Tongue (tissue), 2 donors: ENCODE results near the gene IGF1R. TPM values are rescaled to one million over a fixed set of nuclear protein-coding genes. Genes with fewer than 3 reads are reported as not detected.

Source experiments
- DNase-seq: peaks from one replicate; pipeline ENCODE4 v3.0.0-alpha.2; 2015
- total RNA-seq: library from RNA; depleted of rRNA; stranded (reverse); fragments of >200 nt; gene quantifications from one replicate; pipeline ENCODE4 v1.2.3, GENCODE V29; 2014

The IGF1R gene
- total RNA-seq, 1 donor from 2014 or later: 67.6 TPM

GRCh38 chr15:98796685-98797357 lies 148.5 kb downstream of the IGF1R start:
- DNase-seq: no peak

- no peak for DNase-seq
Measured at GRCh38 chr15:98798375-98798893, 150.1 kb downstream of the IGF1R start.

DNA sequence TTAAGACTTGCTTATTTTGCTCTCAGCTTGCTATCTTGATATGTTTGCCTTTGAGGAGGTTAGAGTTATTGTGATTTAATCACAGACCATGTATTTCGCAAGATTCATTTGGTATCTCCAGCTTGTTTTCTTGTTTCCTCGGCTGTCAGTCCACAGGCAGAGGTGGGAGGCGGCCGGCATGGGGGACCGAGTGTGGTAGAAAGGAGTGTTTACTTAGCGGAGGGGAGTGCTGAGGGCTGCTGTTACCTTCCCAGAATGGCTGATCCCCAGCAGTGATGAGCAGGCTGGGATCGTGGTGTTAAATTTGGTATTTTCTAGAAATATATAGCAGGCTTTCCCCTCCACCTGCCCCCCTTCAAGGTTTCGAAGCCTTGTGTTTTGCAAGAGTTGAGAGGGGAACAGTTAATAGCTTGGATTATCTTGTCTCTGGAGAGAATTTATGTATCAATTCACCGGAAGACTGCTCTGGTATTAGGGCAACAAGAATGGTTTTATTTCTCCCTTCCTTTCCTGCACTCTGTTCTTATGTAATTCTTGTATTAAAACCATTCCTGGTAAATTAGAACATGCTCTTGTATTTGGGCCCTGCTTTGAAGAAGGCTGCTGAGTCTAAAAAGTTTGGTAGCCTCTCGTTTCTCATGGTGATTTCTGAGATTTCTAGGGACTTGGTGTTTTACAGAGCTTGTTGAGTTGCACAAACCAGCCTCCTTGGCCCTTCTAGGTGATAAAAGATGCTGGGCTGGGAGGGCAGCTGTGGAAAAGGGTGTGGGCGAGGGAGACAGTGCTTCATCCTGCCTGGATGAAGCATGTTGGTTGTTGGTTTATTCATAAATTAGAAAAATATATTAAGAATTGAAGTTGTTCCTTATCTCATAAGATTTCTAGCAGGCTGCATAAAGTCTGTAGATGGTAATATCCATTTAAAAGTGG lies 151.4 kb downstream of the IGF1R start:
- peak; percentile 42 for DNase-seq

DNA sequence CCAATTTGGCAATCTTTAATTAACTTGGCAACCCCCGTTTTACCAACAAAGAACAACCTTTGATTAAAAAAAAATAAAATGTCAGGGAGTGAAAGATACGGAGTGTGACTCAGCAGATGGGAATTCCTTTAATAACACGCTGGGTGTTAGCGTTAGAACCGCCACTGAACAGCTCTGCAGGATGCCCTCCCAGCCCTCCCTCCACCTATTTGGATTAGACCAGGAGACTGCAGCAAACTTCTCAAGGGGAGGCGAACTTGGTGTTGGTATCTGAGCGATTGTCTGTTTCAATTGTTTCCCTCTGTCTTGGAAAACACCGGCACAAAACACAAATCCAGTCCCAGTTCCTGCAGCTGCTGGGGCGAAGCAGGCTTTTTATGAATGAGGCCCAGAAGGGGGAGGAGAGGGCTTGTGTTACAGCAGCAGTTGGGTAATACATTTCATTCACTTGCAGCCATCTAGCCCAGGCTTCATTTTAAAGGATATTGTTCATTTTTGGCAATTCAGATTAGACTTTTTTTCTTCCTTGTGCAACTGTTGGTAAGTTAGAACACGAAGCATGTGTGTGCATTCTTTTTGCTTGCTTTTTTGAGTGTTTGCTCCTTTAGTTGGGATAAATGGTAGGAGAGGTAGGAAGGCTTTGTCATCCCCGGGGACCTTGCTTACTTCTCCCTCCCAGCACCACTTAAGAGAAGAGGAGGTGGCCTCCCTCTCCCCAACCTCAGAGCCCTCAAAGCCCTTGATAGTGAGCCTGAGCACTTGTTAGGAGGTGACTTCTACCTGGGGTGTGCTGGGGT lies 152.3 kb downstream of the IGF1R start:
- DNase-seq: peak; percentile 97

DNA sequence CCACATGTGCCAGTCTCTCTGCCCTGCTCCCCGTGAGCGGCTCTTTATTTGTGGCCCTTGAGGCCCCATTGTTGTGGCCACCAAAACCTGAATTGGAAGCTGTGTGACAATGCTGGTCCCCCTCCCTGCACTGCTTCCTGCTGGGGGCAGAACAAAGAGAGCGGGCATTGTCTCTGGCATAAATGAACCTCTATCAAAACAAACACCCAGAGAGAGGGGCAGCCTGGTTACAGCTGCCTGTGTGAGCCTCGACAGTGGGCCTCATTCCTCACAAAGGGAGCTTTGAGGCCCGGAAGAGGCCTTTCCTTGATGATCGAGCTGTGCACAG lies 152.9 kb downstream of the IGF1R start:
- DNase-seq: peak; percentile 44

- DNase-seq: no peak
Measured at GRCh38 chr15:98802187-98802586, 153.8 kb downstream of the IGF1R start.

DNA sequence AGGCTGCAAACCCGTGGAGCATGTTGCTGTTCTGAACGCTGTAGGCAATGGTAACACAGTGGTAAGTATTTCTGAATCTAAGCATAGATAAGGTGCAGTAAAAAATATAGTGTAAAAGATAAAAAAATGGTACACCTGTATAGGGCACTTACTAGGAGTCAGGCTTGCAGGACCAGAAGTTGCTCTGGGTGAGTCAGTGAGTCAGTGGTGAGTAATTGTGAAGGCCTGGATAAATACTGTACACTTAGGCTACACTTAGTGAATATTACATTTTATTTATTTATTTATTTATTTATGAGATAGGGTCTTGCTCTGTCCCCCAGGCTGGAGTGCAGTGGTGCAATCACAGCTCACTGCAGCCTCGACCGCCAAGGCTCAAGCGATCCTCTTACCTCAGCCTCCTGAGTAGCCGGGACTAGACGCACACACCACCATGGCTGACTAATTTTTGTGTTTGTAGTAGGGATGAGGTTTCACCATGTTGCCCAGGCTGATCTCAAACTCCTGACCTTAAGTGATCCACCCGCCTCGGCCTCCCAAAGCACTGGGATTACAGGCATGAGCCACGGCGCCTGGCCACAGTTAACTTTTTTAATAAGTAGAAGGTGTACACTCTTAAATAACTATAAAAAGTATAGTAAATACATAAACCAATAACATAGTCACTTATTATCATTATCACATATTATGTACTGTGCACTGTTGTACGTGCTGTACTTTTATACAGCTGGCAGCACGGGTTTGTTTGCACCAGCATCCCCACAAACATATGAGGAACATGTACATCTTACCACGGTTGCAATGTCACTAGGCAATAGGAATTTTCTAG lies 155.1 kb downstream of the IGF1R start:
- no peak for DNase-seq

DNA sequence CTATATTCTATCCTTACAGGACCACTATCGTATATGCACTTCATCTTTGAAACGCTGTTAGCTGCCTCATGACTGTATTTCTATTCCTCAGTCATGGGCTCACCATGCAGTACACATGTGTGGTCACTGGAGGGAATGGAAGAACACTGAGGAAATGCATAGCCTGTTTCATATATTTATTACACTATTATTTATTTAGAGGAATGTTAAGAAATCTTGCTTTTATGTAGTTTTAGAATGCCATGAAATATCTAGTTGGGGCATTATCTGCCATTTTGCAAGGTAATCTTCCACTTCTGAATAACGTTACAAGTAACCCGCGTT lies 155.7 kb downstream of the IGF1R start:
- peak; percentile 29 for DNase-seq

GRCh38 chr15:98805434-98806274 lies 157.3 kb downstream of the IGF1R start:
- DNase-seq: peak; percentile 42

- DNase-seq: no peak
Measured at GRCh38 chr15:98806275-98806895, 158.0 kb downstream of the IGF1R start.

DNA sequence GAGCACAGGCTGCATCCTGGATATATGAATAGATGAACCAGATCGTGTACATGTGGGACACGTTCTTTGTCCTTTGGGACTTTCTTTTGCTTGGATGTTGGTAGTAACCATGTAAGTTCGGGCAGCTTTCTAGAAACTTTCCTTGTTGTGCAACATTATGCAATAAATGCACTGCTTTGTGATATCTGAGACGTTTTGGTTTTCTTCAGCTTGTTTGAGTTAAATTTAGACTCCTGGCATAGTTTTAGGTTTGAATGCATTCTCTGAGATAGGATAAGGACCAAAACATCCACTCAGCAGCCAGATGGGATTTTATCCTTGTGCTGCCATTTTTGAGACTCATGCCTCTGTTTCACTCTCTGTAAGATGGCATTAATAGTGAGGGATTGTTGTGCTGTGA lies 158.9 kb downstream of the IGF1R start:
- peak; percentile 43 for DNase-seq

GRCh38 chr15:98809273-98809672 lies 160.9 kb downstream of the IGF1R start:
- no peak for DNase-seq

DNA sequence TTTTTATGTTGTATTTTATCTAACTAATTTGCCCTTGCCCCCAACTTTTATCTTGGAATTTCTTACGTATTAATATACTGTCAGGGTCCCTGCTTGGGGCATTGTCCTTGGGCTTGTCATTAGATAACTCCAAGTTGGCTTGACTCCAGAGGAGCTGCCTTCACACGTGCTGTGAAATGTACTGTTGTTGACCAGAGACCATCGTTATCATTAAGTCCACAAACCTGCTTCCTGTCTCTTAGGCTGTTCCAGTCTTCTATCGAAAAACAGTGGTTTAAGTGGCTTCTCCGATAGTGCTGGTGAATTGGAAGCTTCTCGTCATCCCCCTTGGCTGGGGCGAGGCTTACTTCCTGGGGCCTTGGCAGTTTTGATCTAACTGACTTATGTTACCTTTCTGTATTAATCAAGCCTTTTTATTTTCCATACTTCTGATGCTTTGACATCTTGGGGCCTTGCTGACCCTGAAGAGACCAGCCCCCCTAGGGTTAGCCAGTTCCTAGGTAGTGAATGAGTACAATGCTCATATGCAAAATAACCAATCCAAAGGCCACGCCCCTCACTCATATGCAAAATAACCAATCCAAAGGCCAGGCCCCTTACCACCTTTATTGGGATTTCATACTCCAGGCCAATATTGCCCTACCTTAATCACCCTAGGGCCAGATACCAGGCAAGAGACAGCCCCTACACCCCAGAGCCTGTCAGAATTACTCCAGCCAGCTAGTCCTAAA lies 164.5 kb downstream of the IGF1R start:
- DNase-seq: no peak

- DNase-seq: no peak
Measured at GRCh38 chr15:98813951-98814350, 165.6 kb downstream of the IGF1R start.

DNA sequence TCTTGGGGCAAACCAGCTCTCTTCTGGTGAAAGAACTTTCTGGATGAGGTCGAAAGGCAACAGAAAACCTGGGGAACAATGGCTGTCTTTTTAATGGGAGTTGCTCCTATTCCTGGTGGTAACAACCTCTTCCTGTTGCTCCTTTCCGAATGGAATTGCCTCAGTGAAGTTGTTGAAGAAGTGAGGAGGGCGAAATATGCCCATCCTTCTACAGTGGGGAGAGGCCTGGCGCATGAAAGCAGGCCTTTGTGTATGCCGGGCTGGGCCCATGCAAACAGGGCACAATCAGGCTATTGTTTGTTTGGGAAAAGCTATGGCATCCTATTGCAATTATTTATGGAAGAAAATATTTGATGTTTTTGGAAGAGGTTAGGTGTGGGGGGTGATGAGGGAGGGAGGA lies 166.9 kb downstream of the IGF1R start:
- no peak for DNase-seq

- DNase-seq: no peak
Measured at GRCh38 chr15:98817745-98818144, 169.4 kb downstream of the IGF1R start.

DNA sequence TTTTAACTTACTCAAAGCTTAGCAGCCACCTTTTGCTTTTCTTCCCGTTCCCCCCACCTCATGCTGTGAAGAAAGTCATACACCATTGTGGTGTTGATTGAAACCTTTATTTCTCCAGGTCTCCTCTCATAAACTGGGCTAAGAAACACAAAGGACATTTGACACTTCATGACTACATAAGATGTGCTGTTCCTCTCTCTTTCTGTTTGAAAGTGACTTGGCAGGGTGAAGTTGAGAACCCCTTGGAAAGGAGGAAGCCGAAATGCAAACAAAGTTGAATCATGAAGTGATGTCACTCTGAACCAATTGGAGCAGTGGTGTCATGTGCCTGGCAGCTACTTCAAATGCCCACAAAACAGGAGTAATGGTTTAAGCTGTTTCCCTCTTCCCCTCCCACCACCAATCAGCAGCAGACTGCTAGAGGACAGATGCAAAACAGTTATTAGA lies 174.7 kb downstream of the IGF1R start:
- DNase-seq: peak; percentile 83

- DNase-seq: no peak
Measured at GRCh38 chr15:98823616-98824015, 175.3 kb downstream of the IGF1R start.

DNA sequence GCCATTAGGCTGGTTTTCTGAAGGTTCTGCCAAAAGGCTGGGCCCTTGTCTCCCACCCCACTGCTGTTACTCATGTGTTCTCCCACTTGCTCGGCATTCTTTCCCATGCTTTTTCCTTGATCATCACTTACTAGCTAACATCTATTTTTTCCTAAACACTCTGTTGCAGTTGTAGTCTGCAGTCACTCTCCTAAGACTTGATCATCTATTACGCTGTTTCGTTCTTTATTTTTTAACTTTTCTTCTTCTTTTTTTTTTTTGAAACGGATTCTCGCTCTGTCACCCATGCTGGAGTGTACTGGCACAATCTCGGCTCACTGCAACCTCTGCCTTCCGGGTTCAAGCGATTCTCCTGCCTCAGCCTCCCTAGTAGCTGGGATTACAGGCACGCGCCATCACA lies 176.3 kb downstream of the IGF1R start:
- no peak for DNase-seq

- DNase-seq: no peak
Measured at GRCh38 chr15:98826658-98827057, 178.3 kb downstream of the IGF1R start.
